OCI-LY7 (cell line): ENCODE data around the gene SMOC2.

Experiments
- CTCF ChIP-seq: fragments of 200-600 bp; sonication (generic); conservative IDR thresholded peaks from 2 replicates; pipeline ENCODE4 v1.5.1; 2014; ENCODE audit warnings: mild to moderate bottlenecking, antibody characterized with exemption, low read length, moderate library complexity, mixed read lengths
- EZH2phosphoT487 ChIP-seq: fragments of 200-600 bp; sonication (generic); IDR thresholded peaks from 2 replicates; pipeline ENCODE4 v1.6.1; 2018; ENCODE audit warnings: low read depth, borderline replicate concordance, mild to moderate bottlenecking, mixed run types, antibody characterized with exemption, low read length, moderate library complexity, mixed read lengths

GRCh38 chr6:168683621-168684020 lies 242.6 kb downstream of the SMOC2 start:
- TF ChIP-seq CTCF (no peak), EZH2phosphoT487 (no peak)
